Liver (tissue), 9 donors: Measurements from ENCODE around the gene HS3ST6. TPM values are rescaled to one million over a fixed set of nuclear protein-coding genes. Genes with fewer than 3 reads are reported as not detected.
"Not testable (repeated sequence)": the region's sequence is repeated elsewhere in the genome, so short reads cannot be mapped to it uniquely, and the experiment has no call there.

Source experiments
- DNase-seq: peaks from one replicate; pipeline ENCODE4 v3.0.0-alpha.2; 2017; ENCODE audit warnings: low spot score
- H3K27ac ChIP-seq, 2 donors: one replicate each; pipeline ENCODE4 v1.7.0; 2013; ENCODE audit warnings: inconsistent platforms in 2 of 2, low read length in 2 of 2, control low read depth in 1 of 2, low read depth in 1 of 2, mild to moderate bottlenecking in 1 of 2
- H3K27me3 ChIP-seq, 4 donors: one replicate each; pipeline versions ENCODE4 v1.6.1 to v1.7.0; 2013; ENCODE audit warnings: low read length in 3 of 4, inconsistent platforms in 1 of 4, mild to moderate bottlenecking in 1 of 4, moderate library complexity in 1 of 4; ENCODE audit not compliant: control insufficient read depth in 4 of 4, insufficient read depth in 4 of 4
- H3K36me3 ChIP-seq, 4 donors: one replicate each; pipeline versions ENCODE4 v1.6.1 to v1.7.0; 2013; ENCODE audit warnings: low read length in 3 of 4, mild to moderate bottlenecking in 3 of 4, low read depth in 1 of 4, moderate library complexity in 1 of 4; ENCODE audit not compliant: control insufficient read depth in 4 of 4, insufficient read depth in 3 of 4
- H3K4me1 ChIP-seq, 4 donors: one replicate each; pipeline versions ENCODE4 v1.6.1 to v1.7.0; 2013; ENCODE audit warnings: low read length in 3 of 4, mild to moderate bottlenecking in 3 of 4, moderate library complexity in 1 of 4; ENCODE audit not compliant: control insufficient read depth in 4 of 4, insufficient read depth in 4 of 4
- H3K4me3 ChIP-seq, 3 donors: one replicate each; pipeline versions ENCODE4 v1.6.1 to v1.7.0; 2013; ENCODE audit warnings: low read length in 3 of 3, control low read depth in 1 of 3, low read depth in 1 of 3, mild to moderate bottlenecking in 1 of 3
- H3K9ac ChIP-seq, 2 donors: one replicate each; pipeline ENCODE4 v1.7.0; 2013; ENCODE audit warnings: low read length in 2 of 2, mild to moderate bottlenecking in 2 of 2, moderate library complexity in 2 of 2, control low read depth in 1 of 2, low read depth in 1 of 2
- H3K9me3 ChIP-seq, 4 donors: one replicate each; pipeline versions ENCODE4 v1.6.1 to v1.7.0; 2013; ENCODE audit warnings: low read length in 3 of 4; ENCODE audit not compliant: control insufficient read depth in 4 of 4
- CTCF ChIP-seq: fragments of 150-350 bp; IDR thresholded peaks from 2 replicates; pipeline ENCODE4 v1.5.1; 2017; ENCODE audit warnings: improper control_type of control experiment, low read depth, low read length; ENCODE audit not compliant: missing input control
- EGR1 ChIP-seq, 2 donors: IDR thresholded peaks; 2 replicates each; pipeline ENCODE4 v1.6.1; 2016 to 2018; ENCODE audit warnings: antibody characterized with exemption in 2 of 2, low read depth in 2 of 2
- FOXA2 ChIP-seq: IDR thresholded peaks from 2 replicates; pipeline ENCODE4 v1.6.1; 2016; ENCODE audit warnings: antibody characterized with exemption
- GABPA ChIP-seq, 2 donors: IDR thresholded peaks in 1 of 2; conservative IDR thresholded peaks in 1 of 2; 2 replicates each; pipeline ENCODE4 v1.6.1; 2016; ENCODE audit warnings: antibody characterized with exemption in 2 of 2, mild to moderate bottlenecking in 1 of 2, moderate library complexity in 1 of 2
- HNF4A ChIP-seq, 2 donors: conservative IDR thresholded peaks; 2 replicates each; pipeline ENCODE4 v1.6.1; 2016; ENCODE audit warnings: antibody characterized with exemption in 2 of 2, mild to moderate bottlenecking in 2 of 2
- HNF4G ChIP-seq: IDR thresholded peaks from 2 replicates; pipeline ENCODE4 v1.6.1; 2016; ENCODE audit warnings: antibody characterized with exemption
- JUND ChIP-seq, 2 donors: IDR thresholded peaks; 2 replicates each; pipeline ENCODE4 v1.6.1; 2016; ENCODE audit warnings: antibody characterized with exemption in 2 of 2
- MAX ChIP-seq: IDR thresholded peaks from 2 replicates; pipeline ENCODE4 v1.6.1; 2016; ENCODE audit warnings: antibody characterized with exemption
- RAD21 ChIP-seq, 2 donors: IDR thresholded peaks; 2 replicates each; pipeline ENCODE4 v1.6.1; 2016; ENCODE audit warnings: antibody characterized with exemption in 2 of 2, mild to moderate bottlenecking in 2 of 2
- REST ChIP-seq: IDR thresholded peaks from 2 replicates; pipeline ENCODE4 v1.6.1; 2016; ENCODE audit warnings: antibody characterized with exemption, mild to moderate bottlenecking
- RXRA ChIP-seq, 2 donors: IDR thresholded peaks; 2 replicates each; pipeline ENCODE4 v1.6.1; 2017 to 2018; ENCODE audit warnings: antibody characterized with exemption in 2 of 2, mild to moderate bottlenecking in 1 of 2
- SP1 ChIP-seq: IDR thresholded peaks from 2 replicates; pipeline ENCODE4 v1.6.1; 2018; ENCODE audit warnings: antibody characterized with exemption, mild to moderate bottlenecking
- TAF1 ChIP-seq: conservative IDR thresholded peaks from 2 replicates; pipeline ENCODE4 v1.6.1; 2016; ENCODE audit warnings: antibody characterized with exemption, mild to moderate bottlenecking
- YY1 ChIP-seq: IDR thresholded peaks from 2 replicates; pipeline ENCODE4 v1.6.1; 2016; ENCODE audit warnings: antibody characterized with exemption, mild to moderate bottlenecking
- WGBS: extraction: QIAGEN DNeasy Blood & Tissue Kit; methylation state at CpG from one replicate; pipeline ENCODE4 v1.1.7; 2013; 5-methylcytosine and 5-hydroxymethylcytosine counted together
- polyA plus RNA-seq, 2 donors: library from polyadenylated mRNA; stranded (reverse) in 1 of 2; unstranded in 1 of 2; fragments of 200-250 nt in 1 of 2; fragments of >200 nt in 1 of 2; fragmentation: Nextera tagmentation in 1 of 2; extraction: Ambion mirVana in 1 of 2; gene quantifications; one replicate each; pipeline versions ENCODE4 v1.2.1 to v1.2.3, GENCODE V29; 2013 to 2015
- total RNA-seq, 2 donors: library from RNA; depleted of rRNA; stranded (reverse); fragments of >200 nt; gene quantifications; one replicate each; pipeline ENCODE4 v1.2.3, GENCODE V29; 2014
- donor health status: healthy.
- donor health status: healthy.
- donor health status: healthy.
- donor health status: healthy.
- donor health status: healthy.

The HS3ST6 gene
- total and polyA plus RNA-seq, 4 donors: not detected

- TF ChIP-seq HNF4G: no peak
- no peak for TF ChIP-seq MAX
- TF ChIP-seq TAF1: no peak
Measured at GRCh38 chr16:1877804-1878203, 40.4 kb downstream of the HS3ST6 start (continued).

GRCh38 chr16:1877089-1877488, 41.1 kb downstream of the HS3ST6 start:
- H3K27ac ChIP-seq: peak overlapping the region in 1 of 2 donors; percentile 56
- no peak overlapping the region for H3K4me3 ChIP-seq
- H3K9me3 ChIP-seq: no peaks in the 10 kb centered on the region
- WGBS: 25% methylated on average over 6 of the region's 6 CpGs
- no peak for DNase-seq
- no peak overlapping the region for H3K9ac ChIP-seq
- peak in 1 of 2 donors; percentile 9 for TF ChIP-seq HNF4A (conservative IDR thresholded peaks at IDR 0.05)
- TF ChIP-seq CTCF: no peak
- TF ChIP-seq JUND (IDR thresholded peaks at IDR 0.05): no peak
- H3K4me1 ChIP-seq: peaks cover 7 to 24% (median 18%) of the 10 kb centered on the region in 4 donors
- H3K36me3 ChIP-seq: no peaks in the 10 kb centered on the region
- H3K27me3 ChIP-seq: no peaks in the 10 kb centered on the region

GRCh38 chr16:1876468-1876867, 41.7 kb downstream of the HS3ST6 start:
- Histone ChIP-seq H3K36me3 (no peaks in the 10 kb centered on the region), H3K27ac (no peak overlapping the region), H3K27me3 (no peaks in the 10 kb centered on the region), H3K9ac (no peak overlapping the region), H3K4me3 (no peak overlapping the region), H3K4me1 (peaks cover 13 to 24% (median 18%) of the 10 kb centered on the region in 4 donors), H3K9me3 (no peaks in the 10 kb centered on the region)
- no peak for DNase-seq
- WGBS: 40% methylated on average over 7 of the region's 7 CpGs
- TF ChIP-seq REST (no peak), EGR1 (IDR thresholded peaks at IDR 0.05; ENCODE audit: low read depth in 2 of 2) (no peak), MAX (no peak), SP1 (peak; percentile 21), GABPA (IDR thresholded peaks at IDR 0.05 in 1 of 2, conservative IDR thresholded peaks at IDR 0.05 in 1 of 2) (no peak), FOXA2 (no peak), RAD21 (IDR thresholded peaks at IDR 0.05) (no peak), RXRA (IDR thresholded peaks at IDR 0.05) (peak; percentile 59 to 72), YY1 (no peak), HNF4A (conservative IDR thresholded peaks at IDR 0.05) (peak; percentile 27 to 65), JUND (IDR thresholded peaks at IDR 0.05) (no peak), HNF4G (no peak)

GRCh38 chr16:1876066-1876465, 42.1 kb downstream of the HS3ST6 start:
- not testable (repeated sequence) for DNase-seq, H3K27me3 ChIP-seq, H3K36me3 ChIP-seq, H3K9ac ChIP-seq, H3K9me3 ChIP-seq, H3K27ac ChIP-seq, H3K4me3 ChIP-seq
- WGBS: 88% methylated on average over 13 of the region's 13 CpGs
- H3K4me1 ChIP-seq: peaks cover 14 to 24% (median 18%) of the 10 kb centered on the region in 4 donors
